Fibroblast of skin of left quadriceps (primary cell): ENCODE measurements around the gene CLMN.

Experiments
- DNase-seq, 2 experiments: peaks; one replicate each; pipeline ENCODE4 v3.0.0-alpha.2; 2013; ENCODE audit warnings: low read depth in 2 of 2

The CLMN gene

DNA sequence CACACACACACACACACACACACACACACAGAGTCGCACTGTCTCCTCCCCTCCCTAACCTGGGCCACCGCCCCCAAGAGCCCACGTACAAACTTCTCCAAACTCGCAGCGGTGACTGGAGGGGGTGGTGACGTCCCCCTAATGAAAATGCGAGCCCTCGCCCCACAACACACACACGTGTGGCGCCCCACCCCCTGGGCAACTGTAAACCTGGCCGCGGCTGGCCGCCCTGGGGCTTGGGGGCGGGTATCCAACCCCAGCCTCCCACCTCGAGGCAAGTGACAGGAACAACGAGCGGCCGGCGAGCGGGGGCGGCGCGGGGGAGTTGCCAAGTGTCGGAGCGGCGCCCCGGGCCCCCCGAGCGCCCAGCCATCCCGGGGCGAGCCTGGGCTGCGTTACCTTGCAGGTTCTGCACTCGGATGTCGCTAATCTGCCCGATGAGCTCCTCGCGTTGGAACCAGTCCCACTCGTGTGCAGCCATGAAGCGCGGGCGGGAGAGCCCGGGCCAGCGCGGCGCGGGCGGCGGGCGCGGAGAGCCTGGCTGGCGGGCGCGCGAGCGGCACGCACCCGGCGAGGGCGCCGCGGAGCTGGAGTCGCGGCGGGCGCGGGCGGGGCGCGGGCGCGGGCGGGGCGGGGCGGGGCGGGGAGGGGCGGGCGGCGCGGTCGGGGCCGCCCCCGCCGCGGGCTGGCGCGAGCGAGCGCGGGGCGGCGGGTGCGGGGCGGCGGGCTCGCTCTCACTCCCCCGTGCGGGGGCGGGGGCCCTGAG is at the start of gene CLMN:
Gene CLMN, minus strand, starts transcription at position 597 of the 766 bp plus-strand sequence. Its CDS starts 116 bp downstream, at position 481.
- DNase-seq: no peak

DNA sequence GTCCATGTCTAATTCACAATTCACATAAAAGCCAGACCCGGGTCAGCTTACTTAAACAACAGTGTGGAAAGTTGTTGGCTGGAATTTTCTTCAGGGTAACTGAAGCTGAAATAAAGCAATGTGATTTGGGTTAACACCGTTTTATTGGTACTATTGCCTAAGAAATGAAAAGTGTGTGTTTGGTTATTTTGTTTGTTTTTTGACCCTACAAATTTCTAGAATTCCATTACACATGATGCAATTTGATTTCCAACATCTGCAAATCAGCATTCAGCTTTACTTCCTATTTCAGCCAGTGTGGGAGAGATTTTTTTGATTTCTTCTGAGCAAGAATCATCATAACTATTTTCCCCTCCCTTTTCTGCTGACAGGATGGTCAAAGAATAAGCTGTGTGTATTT is 45.7 kb upstream of the CLMN start:
- peak in 1 of 2 experiments; percentile 5 for DNase-seq

GRCh38 chr14:95364481-95365209 is 44.9 kb upstream of the CLMN start:
- no peak for DNase-seq

DNA sequence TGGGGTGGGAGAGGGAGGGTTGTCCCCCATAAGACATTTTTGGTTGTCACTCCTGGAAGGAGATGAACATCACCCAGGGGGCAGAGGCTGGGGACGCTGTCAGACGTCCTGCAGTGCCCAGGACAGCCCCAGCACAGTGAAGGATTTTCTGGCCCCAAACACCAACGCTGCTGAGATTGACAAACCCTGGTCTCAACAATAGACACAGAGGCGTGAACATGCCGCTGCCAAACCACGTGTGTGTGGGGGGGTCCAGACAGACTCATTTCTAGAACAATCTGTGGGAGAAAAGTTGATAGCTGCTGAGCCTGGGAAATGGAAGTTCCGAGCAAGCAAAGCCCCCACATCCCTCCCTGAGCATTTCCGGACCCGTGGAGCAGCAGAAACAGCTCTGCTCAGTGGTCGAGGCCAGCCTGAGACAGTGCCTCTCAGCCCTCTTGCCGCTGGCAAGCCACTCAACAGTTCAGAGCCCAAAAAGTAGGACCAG is 43.8 kb upstream of the CLMN start:
- no peak for DNase-seq

DNA sequence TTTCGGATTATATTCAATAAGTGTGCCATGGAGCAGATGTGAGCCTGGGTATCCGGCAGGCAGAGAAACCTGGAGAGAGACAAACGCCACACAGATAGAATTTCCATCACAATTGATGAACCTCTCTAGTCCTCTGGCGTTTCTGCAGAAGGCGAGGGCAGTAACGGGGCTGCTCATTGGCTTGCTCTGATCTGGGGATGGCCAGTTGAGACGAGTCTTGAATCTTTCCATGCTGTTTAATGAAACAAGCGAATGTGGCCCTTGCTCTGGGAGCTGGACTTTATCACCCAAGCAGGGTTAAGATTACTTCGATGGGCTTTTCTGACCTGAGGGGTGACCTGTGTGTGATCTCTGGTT is 42.4 kb upstream of the CLMN start:
- DNase-seq: no peak

GRCh38 chr14:95361373-95362137 is 41.8 kb upstream of the CLMN start:
- no peak for DNase-seq

- no peak for DNase-seq
Measured at GRCh38 chr14:95360828-95361227, 41.1 kb upstream of the CLMN start.

- no peak for DNase-seq
Measured at GRCh38 chr14:95359994-95360826, 40.5 kb upstream of the CLMN start.

GRCh38 chr14:95356245-95356869 is 36.6 kb upstream of the CLMN start:
- no peak for DNase-seq

DNA sequence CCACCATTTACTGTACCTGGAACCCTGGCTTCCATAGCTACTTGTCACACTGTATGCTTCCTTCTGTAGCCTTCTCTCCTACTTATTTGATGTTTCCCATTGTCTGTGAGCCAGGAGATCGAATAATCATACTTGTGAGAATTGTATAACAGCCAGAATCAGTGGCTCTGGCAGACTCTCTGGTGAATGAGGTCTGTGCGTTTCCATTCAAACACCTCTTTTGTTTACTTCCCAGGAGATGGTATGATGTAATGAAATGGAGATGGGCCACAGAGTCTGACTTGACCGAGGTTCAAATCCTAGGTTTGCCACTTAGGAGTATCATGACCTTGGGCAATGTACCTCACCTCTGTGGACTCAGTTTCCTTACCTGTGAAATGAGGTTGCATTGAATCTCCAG is 35.7 kb upstream of the CLMN start:
- DNase-seq: no peak

DNA sequence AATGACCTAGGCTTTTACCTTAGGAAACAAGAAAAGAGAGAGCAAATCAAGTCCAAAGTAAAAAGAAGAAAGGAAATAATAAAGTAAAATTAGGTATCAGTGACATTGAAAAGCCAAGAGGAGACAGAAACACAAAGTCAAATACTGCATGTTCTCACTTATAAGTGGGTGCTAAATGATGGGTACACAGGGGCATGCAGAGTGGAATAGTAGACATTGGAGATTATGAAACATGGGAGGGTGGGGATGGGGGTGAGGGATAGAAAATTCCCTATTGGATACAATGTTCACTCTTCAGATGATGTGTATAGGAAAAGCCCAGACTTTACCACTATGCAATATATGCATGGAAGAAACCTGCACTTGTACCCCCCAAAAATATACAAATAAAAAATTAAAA is 35.1 kb upstream of the CLMN start:
- DNase-seq: no peak

DNA sequence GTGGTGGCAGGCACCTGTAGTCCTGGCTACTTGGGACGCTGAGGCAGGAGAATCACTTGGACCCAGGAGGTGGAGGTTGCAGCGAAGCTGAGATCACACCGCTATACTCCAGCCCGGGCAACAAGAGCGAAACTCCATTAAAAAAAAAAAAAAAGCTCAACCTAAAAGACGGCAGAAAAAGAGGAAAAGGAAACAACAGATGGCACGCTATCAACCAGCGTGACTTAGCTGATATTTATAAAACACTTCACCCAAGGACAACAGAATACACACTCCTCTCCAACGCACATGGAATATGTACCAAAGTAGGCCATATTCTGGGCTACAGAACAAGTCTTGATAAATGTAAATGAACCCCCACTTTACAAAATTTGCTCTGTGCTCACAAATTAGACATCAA is 34.0 kb upstream of the CLMN start:
- DNase-seq: no peak

DNA sequence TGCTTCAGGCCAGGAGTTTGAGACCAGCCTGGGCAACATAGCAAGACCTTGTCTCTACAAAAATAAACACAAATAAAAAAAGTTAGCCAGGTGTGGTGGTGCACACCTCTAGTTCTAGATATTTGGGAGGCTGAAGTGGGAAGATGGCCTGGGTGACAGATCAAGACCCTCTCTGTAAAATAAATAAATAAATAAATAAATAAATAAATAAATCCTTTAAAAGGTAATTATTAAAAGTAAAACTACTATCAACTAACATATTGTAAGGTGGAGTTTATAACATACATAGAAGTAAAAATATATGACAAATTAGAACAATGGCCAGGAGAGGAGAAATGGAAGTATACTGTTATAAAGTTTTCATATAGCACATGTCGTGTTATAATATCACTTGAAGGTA is 33.3 kb upstream of the CLMN start:
- no peak for DNase-seq

- DNase-seq: no peak
Measured at GRCh38 chr14:95352481-95352880, 32.8 kb upstream of the CLMN start.

DNA sequence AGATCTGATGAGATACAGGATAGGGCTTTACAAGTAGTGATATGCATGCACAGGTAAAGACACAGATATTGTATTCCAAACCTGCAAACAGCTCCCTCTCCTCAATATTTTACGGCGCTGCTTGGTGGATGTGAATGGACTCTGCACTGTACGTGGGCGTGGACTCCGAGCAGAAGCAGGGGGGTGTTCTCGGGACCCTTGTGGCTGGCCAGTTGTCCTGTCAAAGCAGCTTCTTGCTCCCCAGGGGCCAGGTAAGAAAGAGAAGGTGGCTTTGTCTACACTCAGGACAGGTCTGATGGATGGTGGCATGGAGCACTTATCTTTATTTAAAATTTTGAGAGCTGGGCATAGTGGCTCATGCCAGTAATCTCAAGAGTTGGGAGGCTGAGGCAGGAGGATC is 29.5 kb upstream of the CLMN start:
- DNase-seq: no peak

GRCh38 chr14:95348395-95349080 is 28.8 kb upstream of the CLMN start:
- no peak for DNase-seq

- no peak for DNase-seq
Measured at GRCh38 chr14:95346820-95347219, 27.1 kb upstream of the CLMN start.

DNA sequence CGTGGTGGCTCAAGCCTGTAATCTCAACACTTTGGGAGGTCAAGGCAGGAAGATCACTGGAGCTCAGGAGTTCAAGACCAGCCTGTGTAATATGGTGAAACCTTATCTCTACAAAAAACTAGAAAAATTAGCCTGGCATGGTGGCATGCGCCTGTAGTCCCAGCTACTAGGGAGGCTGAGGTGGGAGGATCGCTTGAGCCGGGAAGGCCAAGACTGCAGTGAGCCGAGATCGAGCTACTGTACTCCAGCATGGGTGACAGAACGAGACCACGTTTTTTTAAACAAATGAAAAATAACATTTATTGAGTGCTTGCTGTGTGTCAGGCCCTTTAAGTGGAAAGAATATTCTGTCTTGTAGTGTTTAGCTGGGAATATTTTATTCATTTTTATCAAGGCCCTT is 26.6 kb upstream of the CLMN start:
- DNase-seq: no peak

GRCh38 chr14:95345032-95345431 is 25.3 kb upstream of the CLMN start:
- DNase-seq: no peak

- no peak for DNase-seq
Measured at GRCh38 chr14:95344536-95344935, 24.8 kb upstream of the CLMN start.

- no peak for DNase-seq
Measured at GRCh38 chr14:95341564-95341963, 21.9 kb upstream of the CLMN start.
